Hepatocyte (in vitro differentiated cells): Measurements from ENCODE around the gene SIRT6. TPM values are rescaled to one million over a fixed set of nuclear protein-coding genes. Genes with fewer than 3 reads are reported as not detected.
"Not testable (repeated sequence)": the region's sequence is repeated elsewhere in the genome, so short reads cannot be mapped to it uniquely, and the experiment has no call there.

Experiments
- DNase-seq: peaks from one replicate; pipeline ENCODE4 v3.0.0-alpha.2; 2016; ENCODE audit warnings: low spot score
- H2AFZ ChIP-seq: fragments of 200-600 bp; sonication (generic); 2 replicates; pipeline ENCODE4 v1.6.0; 2016; ENCODE audit warnings: antibody characterized with exemption, mild to moderate bottlenecking
- H3K27ac ChIP-seq: fragments of 200-600 bp; sonication (generic); 2 replicates; pipeline ENCODE4 v1.5.1; 2016; ENCODE audit warnings: mild to moderate bottlenecking
- H3K27me3 ChIP-seq: fragments of 200-600 bp; sonication (generic); 2 replicates; pipeline ENCODE4 v1.6.1; 2016
- H3K36me3 ChIP-seq: fragments of 200-600 bp; sonication (generic); replicated peaks from 2 replicates; pipeline ENCODE4 v1.5.1; 2016; ENCODE audit warnings: low read depth; ENCODE audit not compliant: insufficient read depth
- H3K4me1 ChIP-seq: fragments of 200-600 bp; sonication (generic); 2 replicates; pipeline ENCODE4 v1.5.1; 2016; ENCODE audit warnings: mild to moderate bottlenecking, moderate library complexity; ENCODE audit not compliant: insufficient read depth
- H3K4me2 ChIP-seq: fragments of 200-600 bp; sonication (generic); 2 replicates; pipeline ENCODE4 v1.6.0; 2016
- H3K4me3 ChIP-seq: fragments of 200-600 bp; sonication (generic); 2 replicates; pipeline ENCODE4 v1.5.1; 2016; ENCODE audit warnings: mild to moderate bottlenecking
- H3K79me2 ChIP-seq: fragments of 200-600 bp; sonication (generic); 2 replicates; pipeline ENCODE4 v1.6.0; 2017; ENCODE audit warnings: mild to moderate bottlenecking
- H3K9me2 ChIP-seq: fragments of 200-600 bp; sonication (generic); replicated peaks from 2 replicates; pipeline ENCODE4 v1.6.0; 2017; ENCODE audit warnings: mild to moderate bottlenecking; ENCODE audit not compliant: insufficient read depth
- H3K9me3 ChIP-seq: fragments of 200-600 bp; sonication (generic); 2 replicates; pipeline ENCODE4 v1.5.1; 2016; ENCODE audit warnings: low read depth, mild to moderate bottlenecking
- H4K20me1 ChIP-seq: fragments of 200-600 bp; sonication (generic); 2 replicates; pipeline ENCODE4 v1.6.0; 2016; ENCODE audit warnings: mild to moderate bottlenecking; ENCODE audit not compliant: insufficient read depth, poor library complexity, severe bottlenecking
- EZH2 ChIP-seq: fragments of 200-600 bp; sonication (generic); IDR thresholded peaks from 2 replicates; pipeline ENCODE4 v1.6.1; 2016; ENCODE audit warnings: antibody characterized with exemption, mild to moderate bottlenecking, borderline replicate concordance
- EZH2phosphoT487 ChIP-seq: fragments of 200-600 bp; sonication (generic); IDR thresholded peaks from one replicate; pipeline ENCODE4 v1.6.1; 2018; ENCODE audit warnings: antibody characterized with exemption, mild to moderate bottlenecking, low read depth, moderate library complexity; ENCODE audit not compliant: unreplicated experiment, severe bottlenecking
- WGBS: methylation state at CpG from one replicate; pipeline ENCODE4 v1.1.6; 2016; ENCODE audit warnings: low lambda C conversion rate; ENCODE audit errors: missing lambda C conversion rate; 5-methylcytosine and 5-hydroxymethylcytosine counted together
- polyA plus RNA-seq: library from polyadenylated mRNA; unstranded; fragments of >200 nt; fragmentation: Nextera tagmentation; extraction: Ambion mirVana; gene quantifications from 2 replicates; pipeline ENCODE4 v1.2.1, GENCODE V29; 2016
- total RNA-seq: library from RNA; depleted of rRNA; stranded (reverse); fragments of >200 nt; gene quantifications from 2 replicates; pipeline ENCODE4 v1.2.3, GENCODE V29; 2014
- TF ChIP-seq, protein P1 (sequence below): fragments of 200-600 bp; sonication (generic); IDR thresholded peaks from 2 replicates; pipeline ENCODE4 v1.5.1; 2016; ENCODE audit warnings: antibody characterized with exemption, mild to moderate bottlenecking; ENCODE audit not compliant: poor library complexity

The SIRT6 gene
- total RNA-seq (15.6 and 15.7 TPM in 2 replicates), polyA plus RNA-seq (9.9 and 16.8 TPM in 2 replicates)

DNA sequence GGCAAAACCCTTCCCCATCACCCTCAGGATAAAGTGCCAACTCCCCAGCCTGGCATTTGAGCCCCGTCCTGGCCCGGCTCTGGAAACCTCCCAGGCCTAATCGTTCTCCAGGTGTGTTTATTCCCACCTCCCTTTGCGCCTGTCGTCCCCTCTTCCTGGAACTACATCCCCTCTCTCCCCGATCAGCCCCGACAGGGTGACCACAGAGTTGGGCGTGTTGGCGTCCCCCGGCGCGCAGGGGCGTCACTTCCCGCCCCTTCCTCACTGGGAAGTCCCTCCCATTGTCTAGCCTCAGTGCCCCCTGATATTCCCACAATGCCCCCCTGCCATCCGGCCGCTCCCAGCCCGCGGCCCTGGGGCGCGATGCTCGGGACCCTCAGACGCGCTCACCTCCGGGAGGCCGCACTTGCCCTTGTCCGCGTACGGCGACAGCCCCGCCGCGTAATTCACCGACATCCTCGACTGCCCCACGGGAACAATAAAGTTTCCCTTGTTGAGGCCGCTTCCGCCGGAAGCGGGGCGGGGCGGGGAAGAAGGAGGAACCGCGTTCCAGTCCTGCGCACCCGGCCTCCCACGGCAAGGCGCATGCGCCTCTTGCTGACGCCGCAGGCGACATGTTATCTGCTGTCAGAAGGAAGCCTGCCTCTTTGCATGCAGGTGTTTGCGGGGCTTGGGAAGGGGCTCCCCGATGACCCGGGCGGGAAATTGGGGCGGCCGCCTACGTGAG, at the start of gene SIRT6, which contains the start of gene ANKRD24:
Gene SIRT6, minus strand, starts transcription at position 480 of the 727 bp plus-strand sequence. Its CDS starts 24 bp downstream, at position 456.
Gene ANKRD24, plus strand, starts transcription at position 606 of the 727 bp plus-strand sequence. CDS start 3,737 bp downstream, outside the sequence.
- Histone ChIP-seq H3K79me2 (peaks cover 19% of the 10 kb centered on the region), H3K27me3 (no peaks in the 10 kb centered on the region), H4K20me1 (no peaks in the 10 kb centered on the region), H3K36me3 (no peaks in the 10 kb centered on the region), H3K9me3 (no peaks in the 10 kb centered on the region), H2AFZ (peak within 1 kb of the TSS; percentile 82), H3K4me3 (peak within 1 kb of the TSS; percentile 84), H3K4me2 (peak within 1 kb of the TSS; percentile 92), H3K4me1 (peaks cover 4% of the 10 kb centered on the region), H3K9me2 (no peaks in the 10 kb centered on the region), H3K27ac (peak within 1 kb of the TSS; percentile 80)
- peak; percentile 98 for DNase-seq
- TF ChIP-seq, protein P1, sequence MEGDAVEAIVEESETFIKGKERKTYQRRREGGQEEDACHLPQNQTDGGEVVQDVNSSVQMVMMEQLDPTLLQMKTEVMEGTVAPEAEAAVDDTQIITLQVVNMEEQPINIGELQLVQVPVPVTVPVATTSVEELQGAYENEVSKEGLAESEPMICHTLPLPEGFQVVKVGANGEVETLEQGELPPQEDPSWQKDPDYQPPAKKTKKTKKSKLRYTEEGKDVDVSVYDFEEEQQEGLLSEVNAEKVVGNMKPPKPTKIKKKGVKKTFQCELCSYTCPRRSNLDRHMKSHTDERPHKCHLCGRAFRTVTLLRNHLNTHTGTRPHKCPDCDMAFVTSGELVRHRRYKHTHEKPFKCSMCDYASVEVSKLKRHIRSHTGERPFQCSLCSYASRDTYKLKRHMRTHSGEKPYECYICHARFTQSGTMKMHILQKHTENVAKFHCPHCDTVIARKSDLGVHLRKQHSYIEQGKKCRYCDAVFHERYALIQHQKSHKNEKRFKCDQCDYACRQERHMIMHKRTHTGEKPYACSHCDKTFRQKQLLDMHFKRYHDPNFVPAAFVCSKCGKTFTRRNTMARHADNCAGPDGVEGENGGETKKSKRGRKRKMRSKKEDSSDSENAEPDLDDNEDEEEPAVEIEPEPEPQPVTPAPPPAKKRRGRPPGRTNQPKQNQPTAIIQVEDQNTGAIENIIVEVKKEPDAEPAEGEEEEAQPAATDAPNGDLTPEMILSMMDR: no peak
- TF ChIP-seq EZH2phosphoT487 (no peak), EZH2 (no peak)
- 1% methylated on average over 56 of the region's 58 CpGs for WGBS

DNA sequence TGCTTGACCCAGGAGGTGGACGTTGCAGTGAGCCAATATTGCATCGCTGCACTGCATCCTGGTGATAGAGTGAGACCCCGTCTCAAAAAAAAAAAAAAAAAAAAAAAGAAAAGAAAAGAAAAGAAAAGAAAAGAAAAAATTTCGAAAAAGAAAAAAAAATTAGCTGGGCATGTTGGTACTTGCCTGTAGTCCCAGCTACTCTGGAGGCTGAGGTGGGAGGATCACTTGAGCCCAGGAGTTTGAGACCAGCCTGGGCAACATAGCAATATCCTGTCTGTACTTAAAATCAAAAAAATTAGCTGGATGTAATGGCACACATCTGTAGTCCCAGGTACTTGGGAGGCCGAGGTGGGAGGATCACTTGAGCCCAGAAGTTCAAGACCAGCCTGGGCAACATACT, 49.8 kb upstream of the SIRT6 start:
- not testable (repeated sequence) for H3K4me2 ChIP-seq, H4K20me1 ChIP-seq, H3K4me3 ChIP-seq, H3K9me3 ChIP-seq, H3K9me2 ChIP-seq, H3K79me2 ChIP-seq, H3K4me1 ChIP-seq, H3K27ac ChIP-seq, H2AFZ ChIP-seq, H3K36me3 ChIP-seq, H3K27me3 ChIP-seq, DNase-seq
- 87% methylated on average over 4 of the region's 5 CpGs for WGBS

DNA sequence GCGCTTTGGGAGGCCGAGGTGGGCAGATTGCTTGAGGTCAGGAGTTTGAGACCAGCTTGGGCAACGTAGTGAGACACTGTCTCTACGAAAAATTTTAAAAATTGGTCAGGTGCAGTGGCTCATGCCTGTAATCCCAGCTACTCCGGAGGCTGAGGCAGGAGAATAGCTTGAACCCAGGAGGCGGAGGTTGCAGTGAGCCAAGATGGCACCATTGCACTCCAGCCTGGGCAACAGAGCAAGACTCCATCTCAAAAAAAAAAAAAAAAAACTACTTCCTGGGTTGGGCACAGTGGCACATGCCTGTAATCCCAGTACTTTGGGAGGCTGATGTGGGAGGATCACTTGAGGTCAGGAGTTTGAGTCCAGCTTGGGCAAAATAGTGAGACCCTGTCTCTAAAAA, 49.2 kb upstream of the SIRT6 start:
- not testable (repeated sequence) for H3K36me3 ChIP-seq, H3K4me2 ChIP-seq, H3K9me3 ChIP-seq, H4K20me1 ChIP-seq, H3K79me2 ChIP-seq, H2AFZ ChIP-seq, H3K27ac ChIP-seq, H3K4me1 ChIP-seq, H3K27me3 ChIP-seq, H3K9me2 ChIP-seq, H3K4me3 ChIP-seq, DNase-seq
- 96% methylated on average over 6 of the region's 6 CpGs for WGBS

GRCh38 chr19:4230237-4230636, 47.9 kb upstream of the SIRT6 start:
- not testable (repeated sequence) for H3K27ac ChIP-seq, H4K20me1 ChIP-seq, H3K4me1 ChIP-seq, H3K9me2 ChIP-seq, H3K79me2 ChIP-seq, H3K36me3 ChIP-seq, H2AFZ ChIP-seq, H3K4me3 ChIP-seq, H3K9me3 ChIP-seq, H3K27me3 ChIP-seq, DNase-seq, H3K4me2 ChIP-seq
- WGBS: 92% methylated on average over 6 of the region's 6 CpGs

- H3K27ac ChIP-seq: no peak within 1 kb of the TSS
- H2AFZ ChIP-seq: peak within 1 kb of the TSS; percentile 55
- H3K9me2 ChIP-seq: no peaks in the 10 kb centered on the region
- H3K79me2 ChIP-seq: no peaks in the 10 kb centered on the region
- H4K20me1 ChIP-seq: no peaks in the 10 kb centered on the region
- DNase-seq: peak; percentile 74
- TF ChIP-seq, protein P1: no peak
- no peak for TF ChIP-seq EZH2
- TF ChIP-seq EZH2phosphoT487: no peak
- no peaks in the 10 kb centered on the region for H3K36me3 ChIP-seq
- H3K4me3 ChIP-seq: no peak within 1 kb of the TSS
- WGBS: 33% methylated on average over 15 of the region's 19 CpGs
- peak within 1 kb of the TSS; percentile 61 for H3K4me2 ChIP-seq
- no peaks in the 10 kb centered on the region for H3K9me3 ChIP-seq
- H3K4me1 ChIP-seq: peaks cover 9% of the 10 kb centered on the region
- no peaks in the 10 kb centered on the region for H3K27me3 ChIP-seq
These were observed 47.0 kb upstream of the SIRT6 start, which contains the start of gene EBI3 for GRCh38 chr19:4229179-4229931. EBI3 (plus strand) TSS chr19:4229523; CDS start chr19:4229551, 28 bp downstream.
